Activated CD4-positive, alpha-beta T cell treated with anti-CD3 and anti-CD28 coated beads, Interleukin-2, amount 50 U/mL, for 24 hours (primary cell): ENCODE data around the gene IGFBP7.
"Not testable (repeated sequence)": the region's sequence is repeated elsewhere in the genome, so short reads cannot be mapped to it uniquely, and the experiment has no call there.

Source experiments
- DNase-seq, 2 donors: peaks; one replicate each; pipeline ENCODE4 v3.0.0-alpha.2; 2020; ENCODE audit warnings: low read depth in 1 of 2, low spot score in 1 of 2

The IGFBP7 gene

GRCh38 chr4:57075367-57075766 is 34.8 kb downstream of the IGFBP7 start:
- no peak for DNase-seq

- no peak for DNase-seq
Observed at GRCh38 chr4:57074744-57075143, 35.4 kb downstream of the IGFBP7 start.

GRCh38 chr4:57073559-57073958 is 36.6 kb downstream of the IGFBP7 start:
- DNase-seq, result no peak

DNA sequence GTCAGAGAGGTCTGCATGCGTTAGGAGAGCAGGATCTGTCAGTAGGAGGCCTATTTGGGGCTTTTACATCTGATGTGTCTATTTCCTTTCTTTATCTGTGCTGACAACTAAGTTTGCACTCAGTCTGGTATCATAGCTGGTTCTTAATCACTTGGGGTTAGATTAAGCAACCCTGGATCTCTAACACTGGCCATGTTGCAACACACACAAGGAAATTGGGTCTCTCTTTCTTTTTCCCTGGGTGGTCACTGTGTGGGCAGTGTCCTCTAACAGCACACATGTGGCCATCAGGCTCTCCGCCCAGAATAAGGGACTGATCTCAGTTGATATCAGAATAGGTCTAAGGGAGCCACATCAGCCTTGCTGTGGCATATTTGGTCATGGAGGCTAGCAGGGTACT is 38.9 kb downstream of the IGFBP7 start:
- no peak for DNase-seq

- no peak for DNase-seq
Observed at GRCh38 chr4:57070461-57070860, 39.7 kb downstream of the IGFBP7 start.

DNA sequence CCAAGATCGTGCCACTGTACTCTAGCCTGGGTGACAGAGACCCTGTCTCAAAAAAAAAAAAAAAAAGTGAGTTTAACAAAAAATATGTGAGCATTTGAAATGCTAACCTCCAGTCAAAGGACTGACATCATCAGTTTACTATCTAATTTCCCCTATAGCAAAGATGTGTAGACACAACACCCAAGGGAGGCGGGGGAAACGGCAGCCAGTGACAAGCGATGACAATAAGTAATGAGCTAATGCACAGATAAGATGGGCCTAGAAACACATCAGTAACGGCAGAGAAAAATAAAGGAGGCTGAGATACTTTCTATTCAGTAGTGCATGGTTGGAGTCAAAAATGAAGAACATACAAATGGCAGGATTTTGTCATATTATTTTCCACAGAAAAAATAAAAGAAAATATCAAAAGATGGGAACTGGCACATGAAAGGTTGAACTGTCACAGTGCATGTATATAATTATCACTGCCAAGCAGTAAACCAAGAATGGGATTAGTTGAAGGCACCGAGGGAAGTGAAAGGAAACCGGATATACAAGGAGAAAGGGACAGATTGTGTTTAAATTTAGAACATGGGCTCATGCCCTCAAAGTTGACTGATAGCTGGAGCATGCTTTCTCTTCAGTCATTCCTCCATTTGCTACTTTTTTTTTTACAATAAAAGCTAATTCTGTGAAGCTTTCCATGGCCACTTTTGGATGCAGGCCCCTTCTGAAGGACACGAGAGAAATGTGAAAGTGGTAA is 41.8 kb downstream of the IGFBP7 start:
- DNase-seq, result no peak

DNA sequence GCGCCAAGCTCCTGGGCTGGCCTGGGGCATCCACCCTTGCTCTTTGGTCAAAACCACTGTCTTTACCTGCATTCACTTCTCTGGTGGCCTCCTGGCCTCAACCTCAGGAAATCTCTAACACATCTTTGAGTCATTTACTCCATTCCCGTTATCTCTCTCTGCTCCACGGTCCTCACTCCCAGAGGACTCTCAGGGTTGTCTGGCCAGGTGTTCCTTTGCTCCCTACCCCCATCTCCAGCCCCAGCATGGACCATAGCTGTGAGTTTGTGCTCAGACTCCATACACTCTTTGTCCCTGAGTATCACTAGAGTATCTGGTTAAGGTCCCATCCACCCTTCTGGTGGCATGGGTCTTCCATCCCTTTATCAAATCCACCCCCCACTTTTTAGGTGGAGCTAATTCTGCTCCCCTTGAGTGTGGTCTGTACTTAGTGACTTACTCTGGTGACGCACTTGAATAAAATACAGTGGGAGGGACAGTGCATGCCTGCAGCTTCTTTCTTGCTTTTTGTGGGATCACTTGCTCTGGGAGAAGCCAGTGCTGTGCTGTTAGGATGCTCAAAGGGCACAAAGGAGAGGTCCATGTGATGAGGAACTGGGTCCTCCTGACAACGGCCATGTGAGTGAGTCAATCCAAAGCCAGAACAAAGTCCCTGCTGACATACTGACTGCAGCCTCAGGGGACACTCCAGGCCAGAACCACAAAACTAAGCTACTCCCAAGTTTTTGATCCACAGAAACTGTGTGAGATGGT is 44.3 kb downstream of the IGFBP7 start:
- DNase-seq, result no peak

DNA sequence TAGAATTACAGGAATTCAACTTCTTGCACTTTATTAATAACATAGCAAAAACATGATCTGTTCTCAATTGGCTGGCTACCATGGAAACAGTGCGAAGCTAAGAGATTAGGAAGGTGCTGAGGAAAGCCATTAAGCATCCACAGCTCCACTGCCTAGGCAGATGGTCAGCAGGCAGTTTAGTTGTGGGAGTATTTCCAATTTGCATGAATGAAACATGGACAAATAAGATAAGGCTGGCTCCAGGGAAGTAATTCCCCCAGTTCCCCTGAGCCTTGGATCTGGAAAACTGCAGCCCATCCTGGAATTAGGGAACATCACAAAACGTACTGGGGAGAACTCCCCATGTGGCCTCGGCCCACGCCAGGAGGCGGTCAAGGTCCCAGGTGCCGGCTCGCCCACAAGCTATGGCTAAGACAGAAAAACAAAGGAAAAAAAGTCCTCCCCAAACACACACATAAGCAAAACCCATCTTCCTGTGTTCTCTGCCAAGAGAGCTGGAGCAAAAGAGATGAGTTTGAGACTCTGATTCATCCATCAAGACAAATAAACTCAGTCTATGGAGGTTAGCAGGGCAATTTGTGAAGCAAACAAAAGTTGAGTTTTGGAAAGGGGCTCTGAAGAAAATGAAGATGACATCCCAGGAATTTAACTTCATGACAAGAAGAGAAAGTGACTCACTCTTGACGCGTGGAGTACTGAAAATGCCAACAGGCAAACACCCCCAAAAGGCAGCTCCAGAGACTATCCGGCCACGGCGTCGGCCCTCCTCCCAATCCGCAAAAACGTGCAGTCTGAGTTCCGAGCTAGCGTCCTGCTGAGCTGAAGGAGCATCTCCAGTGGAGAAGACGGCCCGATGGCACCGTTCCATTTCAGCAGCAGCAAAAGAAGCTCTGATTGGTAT is 45.1 kb downstream of the IGFBP7 start:
- no peak for DNase-seq

DNA sequence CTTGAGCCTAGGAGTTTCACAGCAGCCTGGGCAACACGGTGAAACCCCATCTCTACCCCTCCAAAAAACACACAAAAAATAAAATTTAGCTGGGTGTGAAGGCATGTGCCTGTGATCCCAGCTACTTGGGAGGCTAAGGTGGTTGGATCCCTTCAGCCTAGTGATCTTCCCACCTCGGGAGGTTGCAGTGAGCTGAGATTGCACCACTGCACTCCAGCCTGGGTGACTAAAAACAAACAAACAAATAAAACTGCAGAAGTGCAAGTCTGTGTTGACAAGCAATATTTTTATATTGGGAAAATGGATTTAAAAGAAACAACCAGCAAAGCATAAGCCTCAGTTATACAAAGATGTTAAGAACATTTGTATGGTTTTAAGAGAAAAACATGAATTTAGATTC is 46.1 kb downstream of the IGFBP7 start:
- no peak for DNase-seq

- DNase-seq, result no peak
Observed at GRCh38 chr4:57063518-57063917, 46.7 kb downstream of the IGFBP7 start.

GRCh38 chr4:57061395-57061794 is 48.8 kb downstream of the IGFBP7 start:
- no peak for DNase-seq

DNA sequence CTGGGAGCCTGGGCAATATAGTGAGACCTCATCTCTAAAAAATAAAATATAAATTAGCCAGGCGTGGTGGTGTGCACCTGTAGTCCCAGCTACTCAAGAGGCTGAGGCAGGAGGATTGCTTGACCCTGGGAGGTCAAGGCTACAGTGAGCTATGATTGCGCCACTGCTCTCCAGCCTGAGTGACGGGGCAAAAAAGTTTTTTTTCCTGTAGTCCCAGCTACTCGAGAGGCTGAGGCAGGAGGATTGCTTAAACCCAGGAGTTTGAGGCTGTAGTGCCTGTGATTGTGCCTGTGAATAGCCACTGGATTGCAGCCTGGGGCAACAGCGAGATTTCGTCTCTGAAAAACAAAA is 49.5 kb downstream of the IGFBP7 start:
- DNase-seq, result not testable (repeated sequence)

GRCh38 chr4:57059890-57060716 is 50.1 kb downstream of the IGFBP7 start:
- no peak for DNase-seq

DNA sequence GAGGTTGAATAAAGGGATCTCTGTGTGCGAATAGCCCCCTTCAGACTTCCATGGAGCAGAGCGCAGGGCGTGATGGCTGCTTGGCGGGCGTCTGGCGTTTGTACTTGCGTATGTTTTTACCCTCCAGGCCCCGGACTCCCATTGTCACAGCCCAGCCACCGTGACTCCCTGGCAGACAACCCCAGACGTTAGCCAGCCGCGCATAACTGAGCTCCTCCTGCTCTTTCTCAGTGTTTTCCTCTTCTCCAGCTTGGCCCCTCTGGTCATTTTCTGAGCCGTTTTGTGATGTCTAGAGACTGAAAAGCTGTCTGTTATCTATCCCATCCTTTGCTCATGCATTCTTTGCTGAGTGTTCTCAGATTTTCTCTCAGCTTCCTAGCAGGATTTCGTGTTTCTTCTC is 54.3 kb downstream of the IGFBP7 start:
- no peak for DNase-seq

- no peak for DNase-seq
Observed at GRCh38 chr4:57053508-57053907, 56.7 kb downstream of the IGFBP7 start.

GRCh38 chr4:57051524-57051923 is 58.7 kb downstream of the IGFBP7 start:
- DNase-seq, result no peak

- DNase-seq, result no peak
Observed at GRCh38 chr4:57051095-57051494, 59.1 kb downstream of the IGFBP7 start.

DNA sequence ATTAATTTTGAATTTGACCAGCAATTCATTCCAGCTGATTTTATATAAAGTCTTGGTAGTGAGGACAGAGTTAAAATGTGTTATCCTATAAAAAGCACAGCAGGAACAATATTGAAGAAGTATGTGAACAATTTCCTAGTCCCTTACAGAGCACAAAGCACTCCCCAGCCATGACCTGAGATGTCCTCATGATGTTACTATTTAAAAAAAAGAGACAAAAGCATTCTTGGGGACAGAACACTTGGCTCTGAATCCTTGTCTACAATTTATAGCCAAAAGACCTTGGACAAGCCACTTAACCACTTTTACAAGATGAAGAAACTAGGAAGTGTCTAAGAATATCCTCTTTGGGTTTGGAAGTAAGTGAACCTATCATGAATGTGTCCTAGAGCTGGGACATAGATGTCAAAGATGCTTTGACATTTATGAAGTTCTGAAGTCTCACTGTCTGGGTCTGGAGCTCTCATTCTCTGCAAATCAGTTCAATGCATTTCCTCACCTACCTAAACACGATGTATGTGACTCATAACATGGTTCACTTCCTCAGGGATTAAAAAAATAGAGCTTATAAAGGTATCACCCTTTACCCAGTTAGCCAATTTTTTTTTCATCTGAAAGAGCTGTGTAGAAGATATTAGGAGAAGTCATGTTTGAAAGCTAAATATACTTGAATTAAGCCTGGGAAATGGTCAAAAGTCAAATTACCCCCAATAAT is 61.4 kb downstream of the IGFBP7 start:
- DNase-seq, result no peak

- not testable (repeated sequence) for DNase-seq
Observed at GRCh38 chr4:57047046-57047445, 63.1 kb downstream of the IGFBP7 start.

GRCh38 chr4:57044996-57045395 is 65.2 kb downstream of the IGFBP7 start:
- DNase-seq, result no peak
